ENCODE data around the gene C1orf141. TPM values are rescaled to one million over a fixed set of nuclear protein-coding genes. Genes with fewer than 3 reads are reported as not detected.
A peak's percentile ranks its signal among the peaks of the same experiment; 100 is the strongest.

Gene C1orf141
- total RNA-seq, 1 donor from 2014 or later: not detected

- Histone ChIP-seq H3K36me3 (no peaks in the 10 kb centered on the region), H3K4me3 (no peak overlapping the region), H3K4me1 (no peaks in the 10 kb centered on the region), H3K27ac (no peak overlapping the region), H3K27me3 (no peaks in the 10 kb centered on the region), H3K9me3 (no peaks in the 10 kb centered on the region)
- ATAC-seq (no peak), DNase-seq (no peak)
- intact Hi-C loops (cut with DNase I): no loop called here
- TF ChIP-seq CTCF (IDR thresholded peaks at IDR 0.05): no peak
These were observed 36.8 kb upstream of the C1orf141 start for GRCh38 chr1:67171574-67171955.

GRCh38 chr1:67170751-67171573, 36.2 kb upstream of the C1orf141 start:
- no peak for TF ChIP-seq CTCF (IDR thresholded peaks at IDR 0.05)
- H3K27me3 ChIP-seq: no peaks in the 10 kb centered on the region
- no peaks in the 10 kb centered on the region for H3K36me3 ChIP-seq
- no peak overlapping the region for H3K27ac ChIP-seq
- no peak for ATAC-seq
- no peaks in the 10 kb centered on the region for H3K4me1 ChIP-seq
- DNase-seq: no peak
- intact Hi-C loops (cut with DNase I): no loop called here
- H3K4me3 ChIP-seq: no peak overlapping the region
- no peaks in the 10 kb centered on the region for H3K9me3 ChIP-seq

- DNase-seq: no peak
- ATAC-seq: peak; percentile 49
- H3K4me3 ChIP-seq: no peak overlapping the region
These were observed 35.2 kb upstream of the C1orf141 start for GRCh38 chr1:67169932-67170331.

GRCh38 chr1:67169496-67169895, 34.7 kb upstream of the C1orf141 start:
- no peaks in the 10 kb centered on the region for H3K4me1 ChIP-seq
- intact Hi-C loops (cut with DNase I): no loop called here
- ATAC-seq: peak; percentile 41
- no peaks in the 10 kb centered on the region for H3K36me3 ChIP-seq
- TF ChIP-seq CTCF (IDR thresholded peaks at IDR 0.05): no peak
- H3K9me3 ChIP-seq: no peaks in the 10 kb centered on the region
- DNase-seq: no peak
- H3K4me3 ChIP-seq: no peak overlapping the region
- H3K27ac ChIP-seq: no peak overlapping the region
- no peaks in the 10 kb centered on the region for H3K27me3 ChIP-seq

More at GRCh38 chr1:67169932-67170331, 35.2 kb upstream of the C1orf141 start:
- TF ChIP-seq CTCF (IDR thresholded peaks at IDR 0.05): no peak
- H3K27ac ChIP-seq: no peak overlapping the region
- H3K27me3 ChIP-seq: no peaks in the 10 kb centered on the region
- intact Hi-C loops (cut with DNase I): no loop called here
- no peaks in the 10 kb centered on the region for H3K9me3 ChIP-seq
- no peaks in the 10 kb centered on the region for H3K4me1 ChIP-seq
- H3K36me3 ChIP-seq: no peaks in the 10 kb centered on the region

GRCh38 chr1:67166196-67166595, 31.4 kb upstream of the C1orf141 start, which contains the start of gene IL23R:
Gene IL23R (plus strand): TSS chr1:67166454. CDS start chr1:67168121, 1,667 bp downstream.
- ATAC-seq (peak; percentile 43), DNase-seq (no peak)
- Histone ChIP-seq H3K27me3 (no peaks in the 10 kb centered on the region), H3K4me3 (no peak within 1 kb of the TSS), H3K36me3 (no peaks in the 10 kb centered on the region), H3K9me3 (no peaks in the 10 kb centered on the region), H3K27ac (no peak within 1 kb of the TSS), H3K4me1 (no peaks in the 10 kb centered on the region)
- TF ChIP-seq CTCF (IDR thresholded peaks at IDR 0.05): no peak
- intact Hi-C loops (cut with DNase I): no loop called here
